Ishikawa (cell line): ENCODE measurements around the gene SHH.

Source experiments
- CREB1 ChIP-seq: IDR thresholded peaks from 2 replicates; pipeline ENCODE4 v1.6.1; 2012; ENCODE audit warnings: low read depth
- EGR1 ChIP-seq: IDR thresholded peaks from 2 replicates; pipeline ENCODE4 v1.6.1; 2012
- EP300 ChIP-seq: IDR thresholded peaks from 2 replicates; pipeline ENCODE4 v1.6.1; 2012; ENCODE audit warnings: borderline replicate concordance
- FOXM1 ChIP-seq: IDR thresholded peaks from 2 replicates; pipeline ENCODE4 v1.6.1; 2012; ENCODE audit warnings: low read depth, borderline replicate concordance
- MAX ChIP-seq: IDR thresholded peaks from 2 replicates; pipeline ENCODE4 v1.6.1; 2012
- NFIC ChIP-seq: IDR thresholded peaks from 2 replicates; pipeline ENCODE4 v1.6.1; 2012
- RAD21 ChIP-seq: IDR thresholded peaks from 2 replicates; pipeline ENCODE4 v1.6.1; 2012; ENCODE audit warnings: low read depth
- REST ChIP-seq: IDR thresholded peaks from 2 replicates; pipeline ENCODE4 v1.6.1; 2012; ENCODE audit warnings: low read depth, mild to moderate bottlenecking
- TAF1 ChIP-seq: IDR thresholded peaks from 2 replicates; pipeline ENCODE4 v1.6.1; 2012; ENCODE audit warnings: low read depth, mild to moderate bottlenecking
- TCF12 ChIP-seq: IDR thresholded peaks from 2 replicates; pipeline ENCODE4 v1.6.1; 2012; ENCODE audit warnings: low read depth
- USF1 ChIP-seq: IDR thresholded peaks from 2 replicates; pipeline ENCODE4 v1.6.1; 2012
- YY1 ChIP-seq: IDR thresholded peaks from 2 replicates; pipeline ENCODE4 v1.6.1; 2012; ENCODE audit warnings: low read depth
- ZBTB7A ChIP-seq: IDR thresholded peaks from 2 replicates; pipeline ENCODE4 v1.6.1; 2012; ENCODE audit warnings: low read depth

GRCh38 chr7:155750255-155751125 is 61.8 kb downstream of the SHH start:
- TF ChIP-seq MAX (no peak), FOXM1 (no peak), EP300 (no peak), TAF1 (no peak), EGR1 (no peak), RAD21 (no peak), CREB1 (no peak), REST (no peak), ZBTB7A (no peak), YY1 (no peak), TCF12 (no peak), USF1 (no peak), NFIC (no peak)
